Ishikawa (cell line): Measurements from ENCODE around the gene VPS54.

Experiments
- CEBPB ChIP-seq: IDR thresholded peaks from 2 replicates; pipeline ENCODE4 v1.6.1; 2012
- CREB1 ChIP-seq: IDR thresholded peaks from 2 replicates; pipeline ENCODE4 v1.6.1; 2012; ENCODE audit warnings: low read depth
- EGR1 ChIP-seq: IDR thresholded peaks from 2 replicates; pipeline ENCODE4 v1.6.1; 2012
- EP300 ChIP-seq: IDR thresholded peaks from 2 replicates; pipeline ENCODE4 v1.6.1; 2012; ENCODE audit warnings: borderline replicate concordance
- MAX ChIP-seq: IDR thresholded peaks from 2 replicates; pipeline ENCODE4 v1.6.1; 2012
- NFIC ChIP-seq: IDR thresholded peaks from 2 replicates; pipeline ENCODE4 v1.6.1; 2012
- RAD21 ChIP-seq: IDR thresholded peaks from 2 replicates; pipeline ENCODE4 v1.6.1; 2012; ENCODE audit warnings: low read depth
- TAF1 ChIP-seq: IDR thresholded peaks from 2 replicates; pipeline ENCODE4 v1.6.1; 2012; ENCODE audit warnings: low read depth, mild to moderate bottlenecking
- TEAD4 ChIP-seq: IDR thresholded peaks from 2 replicates; pipeline ENCODE4 v1.6.1; 2012
- USF1 ChIP-seq: IDR thresholded peaks from 2 replicates; pipeline ENCODE4 v1.6.1; 2012
- ZBTB7A ChIP-seq: IDR thresholded peaks from 2 replicates; pipeline ENCODE4 v1.6.1; 2012; ENCODE audit warnings: low read depth
- TF ChIP-seq, protein P1 (sequence below): IDR thresholded peaks from 2 replicates; pipeline ENCODE4 v1.6.1; 2012; ENCODE audit warnings: low read depth, mild to moderate bottlenecking

DNA sequence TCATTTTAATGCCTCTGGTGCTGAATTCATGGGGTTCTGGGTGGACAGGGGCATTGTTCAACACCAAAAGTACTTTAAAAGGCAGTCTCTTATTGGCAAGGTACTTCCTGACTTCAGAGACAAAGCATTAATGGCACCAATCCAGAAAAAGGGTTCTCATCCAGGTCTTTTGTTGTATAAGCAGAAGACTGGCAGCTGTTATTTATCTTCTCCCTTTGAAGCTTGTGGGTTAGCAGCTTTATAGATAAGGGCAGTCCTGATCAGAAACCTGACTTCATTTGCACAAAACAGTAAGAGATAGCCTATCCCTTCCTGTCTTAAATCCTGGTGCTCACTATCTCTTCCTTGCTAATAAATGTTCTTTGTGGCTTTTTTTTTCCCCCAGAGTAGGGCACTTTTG is 68.8 kb downstream of the VPS54 start:
- TF ChIP-seq EP300 (no peak), CEBPB (no peak), MAX (no peak), NFIC (no peak), ZBTB7A (no peak), EGR1 (no peak), USF1 (no peak), TAF1 (no peak), TEAD4 (no peak), RAD21 (no peak), CREB1 (no peak)
- TF ChIP-seq, protein P1, sequence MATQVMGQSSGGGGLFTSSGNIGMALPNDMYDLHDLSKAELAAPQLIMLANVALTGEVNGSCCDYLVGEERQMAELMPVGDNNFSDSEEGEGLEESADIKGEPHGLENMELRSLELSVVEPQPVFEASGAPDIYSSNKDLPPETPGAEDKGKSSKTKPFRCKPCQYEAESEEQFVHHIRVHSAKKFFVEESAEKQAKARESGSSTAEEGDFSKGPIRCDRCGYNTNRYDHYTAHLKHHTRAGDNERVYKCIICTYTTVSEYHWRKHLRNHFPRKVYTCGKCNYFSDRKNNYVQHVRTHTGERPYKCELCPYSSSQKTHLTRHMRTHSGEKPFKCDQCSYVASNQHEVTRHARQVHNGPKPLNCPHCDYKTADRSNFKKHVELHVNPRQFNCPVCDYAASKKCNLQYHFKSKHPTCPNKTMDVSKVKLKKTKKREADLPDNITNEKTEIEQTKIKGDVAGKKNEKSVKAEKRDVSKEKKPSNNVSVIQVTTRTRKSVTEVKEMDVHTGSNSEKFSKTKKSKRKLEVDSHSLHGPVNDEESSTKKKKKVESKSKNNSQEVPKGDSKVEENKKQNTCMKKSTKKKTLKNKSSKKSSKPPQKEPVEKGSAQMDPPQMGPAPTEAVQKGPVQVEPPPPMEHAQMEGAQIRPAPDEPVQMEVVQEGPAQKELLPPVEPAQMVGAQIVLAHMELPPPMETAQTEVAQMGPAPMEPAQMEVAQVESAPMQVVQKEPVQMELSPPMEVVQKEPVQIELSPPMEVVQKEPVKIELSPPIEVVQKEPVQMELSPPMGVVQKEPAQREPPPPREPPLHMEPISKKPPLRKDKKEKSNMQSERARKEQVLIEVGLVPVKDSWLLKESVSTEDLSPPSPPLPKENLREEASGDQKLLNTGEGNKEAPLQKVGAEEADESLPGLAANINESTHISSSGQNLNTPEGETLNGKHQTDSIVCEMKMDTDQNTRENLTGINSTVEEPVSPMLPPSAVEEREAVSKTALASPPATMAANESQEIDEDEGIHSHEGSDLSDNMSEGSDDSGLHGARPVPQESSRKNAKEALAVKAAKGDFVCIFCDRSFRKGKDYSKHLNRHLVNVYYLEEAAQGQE: no peak
